Measurements from ENCODE around the gene UHRF1. TPM values are rescaled to one million over a fixed set of nuclear protein-coding genes. Genes with fewer than 3 reads are reported as not detected.

UHRF1 gene
- total RNA-seq, 1 donor from 2014 or later, result 10.4 TPM

DNA sequence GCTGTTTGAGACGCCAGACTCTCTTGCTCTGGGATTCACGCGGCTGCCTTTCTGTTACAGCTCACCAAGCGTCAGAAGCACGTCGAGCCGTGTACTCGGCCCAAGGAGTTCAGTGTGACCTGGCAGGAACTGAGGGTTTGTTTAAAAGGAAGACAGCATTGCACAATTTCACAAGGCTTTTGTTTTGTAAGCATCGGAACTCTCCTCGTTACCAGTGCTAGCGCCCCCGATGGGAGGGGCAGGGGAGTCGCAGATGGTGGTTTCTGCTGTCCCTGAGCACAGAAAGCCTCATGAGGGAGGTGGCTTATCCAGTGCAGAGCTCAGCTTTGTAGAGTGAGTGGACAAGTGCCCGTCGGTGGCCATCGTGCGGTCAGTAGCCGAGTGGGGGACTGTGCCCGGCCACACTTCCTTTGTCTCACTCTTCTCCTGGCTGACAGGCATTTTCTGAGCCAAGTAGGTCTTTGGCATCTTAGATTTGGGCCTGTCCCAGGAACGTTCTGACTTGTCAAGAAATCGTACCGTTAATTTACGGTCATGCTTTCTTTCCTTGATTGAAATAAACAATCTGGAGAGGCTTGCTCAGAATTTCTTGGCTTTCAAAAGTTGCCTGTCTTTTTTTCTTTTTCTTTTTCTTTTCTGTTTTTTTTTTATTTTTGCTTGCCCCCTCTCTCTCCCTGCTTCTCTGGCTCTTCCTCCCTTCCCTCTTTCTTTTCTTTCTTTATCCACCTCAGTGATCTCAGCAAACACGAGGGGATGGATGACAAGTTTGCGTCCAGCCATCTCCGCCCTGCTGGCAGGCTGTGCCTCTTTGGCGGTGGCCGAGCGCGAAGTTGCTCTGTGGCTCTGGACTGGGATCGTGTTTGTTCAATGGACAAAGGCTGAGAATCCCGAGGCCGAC is 67.3 kb downstream of the UHRF1 start:
- peaks cover 6% of the 10 kb centered on the region for H3K27me3 Mint-ChIP-seq (ENCODE audit: unreplicated experiment)
- DNase-seq, result peak; percentile 53
- no peaks in the 10 kb centered on the region for H3K36me3 Mint-ChIP-seq (ENCODE audit: unreplicated experiment)
- peaks cover 10% of the 10 kb centered on the region for H3K9me3 Mint-ChIP-seq (ENCODE audit: unreplicated experiment)
- TF ChIP-seq, protein P1, sequence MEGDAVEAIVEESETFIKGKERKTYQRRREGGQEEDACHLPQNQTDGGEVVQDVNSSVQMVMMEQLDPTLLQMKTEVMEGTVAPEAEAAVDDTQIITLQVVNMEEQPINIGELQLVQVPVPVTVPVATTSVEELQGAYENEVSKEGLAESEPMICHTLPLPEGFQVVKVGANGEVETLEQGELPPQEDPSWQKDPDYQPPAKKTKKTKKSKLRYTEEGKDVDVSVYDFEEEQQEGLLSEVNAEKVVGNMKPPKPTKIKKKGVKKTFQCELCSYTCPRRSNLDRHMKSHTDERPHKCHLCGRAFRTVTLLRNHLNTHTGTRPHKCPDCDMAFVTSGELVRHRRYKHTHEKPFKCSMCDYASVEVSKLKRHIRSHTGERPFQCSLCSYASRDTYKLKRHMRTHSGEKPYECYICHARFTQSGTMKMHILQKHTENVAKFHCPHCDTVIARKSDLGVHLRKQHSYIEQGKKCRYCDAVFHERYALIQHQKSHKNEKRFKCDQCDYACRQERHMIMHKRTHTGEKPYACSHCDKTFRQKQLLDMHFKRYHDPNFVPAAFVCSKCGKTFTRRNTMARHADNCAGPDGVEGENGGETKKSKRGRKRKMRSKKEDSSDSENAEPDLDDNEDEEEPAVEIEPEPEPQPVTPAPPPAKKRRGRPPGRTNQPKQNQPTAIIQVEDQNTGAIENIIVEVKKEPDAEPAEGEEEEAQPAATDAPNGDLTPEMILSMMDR (IDR thresholded peaks at IDR 0.05; ENCODE audit: partially characterized antibody, unreplicated experiment), result no peak
- H3K27ac Mint-ChIP-seq (ENCODE audit: unreplicated experiment), result peak overlapping the region; percentile 95
- peaks cover 40% of the 10 kb centered on the region for H3K4me1 Mint-ChIP-seq (ENCODE audit: low read depth, unreplicated experiment)
- peak overlapping the region; percentile 85 for H3K4me3 Mint-ChIP-seq (ENCODE audit: unreplicated experiment)

DNA sequence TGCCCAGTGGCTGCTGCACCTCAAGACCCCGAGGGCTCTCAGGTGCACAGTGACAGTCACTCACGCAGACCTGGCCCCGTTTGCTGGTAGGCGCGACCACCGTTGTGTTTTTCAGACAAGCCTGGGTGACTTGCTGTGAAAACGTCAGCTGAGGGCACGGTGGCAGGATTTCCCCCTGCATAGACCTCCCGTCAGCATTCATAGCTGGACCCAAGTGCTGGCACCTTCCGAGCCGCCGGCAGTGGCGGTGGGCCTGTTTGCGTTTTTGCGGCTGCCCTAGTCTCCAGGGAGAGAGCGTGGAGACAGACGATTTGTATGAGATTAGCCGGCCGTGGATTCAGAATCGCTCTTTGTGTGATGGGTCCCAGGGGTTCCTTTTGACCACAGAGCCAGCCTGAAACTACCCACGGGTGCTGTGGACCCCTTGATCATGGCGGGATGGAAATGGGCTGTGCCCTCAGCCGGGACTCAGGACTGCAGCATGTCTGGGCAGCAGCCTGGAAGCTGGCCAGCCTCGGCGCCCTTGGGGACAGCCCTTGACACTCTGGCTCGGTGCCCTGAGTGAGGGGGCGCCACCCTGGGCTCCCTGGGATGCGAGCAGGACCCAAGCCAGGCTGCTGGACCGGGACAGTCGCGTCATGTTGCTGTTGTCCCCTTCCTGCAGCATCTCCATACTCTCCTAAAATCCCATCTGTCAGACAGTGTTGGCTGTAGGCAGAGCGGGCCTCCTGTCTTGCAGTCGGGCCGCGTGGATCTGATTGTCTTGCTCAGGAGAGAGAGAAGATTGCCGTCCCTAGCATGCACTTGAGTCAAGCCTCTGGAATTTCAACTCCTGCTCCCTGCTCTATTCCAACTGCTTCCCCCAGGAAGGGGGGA is 68.2 kb downstream of the UHRF1 start:
- peaks cover 10% of the 10 kb centered on the region for H3K9me3 Mint-ChIP-seq (ENCODE audit: unreplicated experiment)
- no peak for DNase-seq
- peaks cover 36% of the 10 kb centered on the region for H3K4me1 Mint-ChIP-seq (ENCODE audit: low read depth, unreplicated experiment)
- H3K27ac Mint-ChIP-seq (ENCODE audit: unreplicated experiment), result peak overlapping the region; percentile 95
- H3K27me3 Mint-ChIP-seq (ENCODE audit: unreplicated experiment), result peaks cover 3% of the 10 kb centered on the region
- no peaks in the 10 kb centered on the region for H3K36me3 Mint-ChIP-seq (ENCODE audit: unreplicated experiment)
- TF ChIP-seq, protein P1 (IDR thresholded peaks at IDR 0.05; ENCODE audit: partially characterized antibody, unreplicated experiment), result no peak
- peak overlapping the region; percentile 85 for H3K4me3 Mint-ChIP-seq (ENCODE audit: unreplicated experiment)

DNA sequence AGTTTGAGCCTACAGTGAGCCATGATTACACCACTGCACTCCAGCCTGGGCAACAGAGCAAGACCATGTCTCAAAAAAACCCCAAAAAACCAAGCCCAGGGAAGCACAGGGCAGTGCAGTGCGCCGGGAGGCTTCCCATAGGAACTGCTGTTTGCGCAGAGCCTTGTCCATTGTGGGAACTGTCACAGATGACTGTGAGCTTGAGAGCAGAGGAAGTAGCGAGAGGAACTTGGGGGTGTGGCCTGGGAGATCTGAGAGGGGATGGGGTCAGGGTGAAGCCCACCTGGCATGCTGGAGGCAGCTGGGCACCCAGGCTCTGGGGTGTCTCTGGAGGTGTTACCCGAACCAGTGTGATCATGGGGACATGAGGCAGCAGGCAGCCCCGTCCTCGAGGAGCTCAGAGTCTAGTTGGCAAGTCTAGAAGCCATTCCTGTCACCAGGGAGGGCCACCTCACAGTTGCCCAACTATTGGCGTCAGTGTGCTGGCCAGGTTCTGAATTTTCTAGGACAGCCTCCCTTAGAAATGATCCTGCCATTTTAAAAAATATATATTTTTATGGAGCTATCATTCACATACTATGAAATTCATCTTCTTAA is 70.0 kb downstream of the UHRF1 start:
- peaks cover 3% of the 10 kb centered on the region for H3K27me3 Mint-ChIP-seq (ENCODE audit: unreplicated experiment)
- peak overlapping the region; percentile 75 for H3K27ac Mint-ChIP-seq (ENCODE audit: unreplicated experiment)
- H3K4me1 Mint-ChIP-seq (ENCODE audit: low read depth, unreplicated experiment), result peaks cover 41% of the 10 kb centered on the region
- TF ChIP-seq, protein P1 (IDR thresholded peaks at IDR 0.05; ENCODE audit: partially characterized antibody, unreplicated experiment), result no peak
- no peak for DNase-seq
- no peaks in the 10 kb centered on the region for H3K36me3 Mint-ChIP-seq (ENCODE audit: unreplicated experiment)
- no peak overlapping the region for H3K4me3 Mint-ChIP-seq (ENCODE audit: unreplicated experiment)
- peaks cover 11% of the 10 kb centered on the region for H3K9me3 Mint-ChIP-seq (ENCODE audit: unreplicated experiment)

DNA sequence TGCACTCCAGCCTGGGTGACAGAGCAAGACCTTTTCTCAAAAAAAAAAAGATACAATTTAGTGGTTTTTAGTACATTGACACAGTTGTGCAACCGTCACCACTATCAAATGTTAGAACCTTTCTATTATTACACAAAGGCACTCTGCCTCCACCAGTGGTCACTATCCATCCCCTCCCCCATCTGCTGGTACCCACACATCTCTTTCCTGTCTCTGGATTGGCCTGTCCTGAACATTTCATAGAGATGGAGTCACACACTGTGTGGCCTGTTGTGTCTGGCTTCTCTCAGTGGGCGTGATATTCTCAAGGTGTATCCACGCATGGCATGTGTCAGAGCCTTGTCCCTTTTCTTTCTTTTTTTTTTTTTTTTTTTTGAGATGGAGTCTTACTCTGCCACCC is 70.8 kb downstream of the UHRF1 start:
- no peak for DNase-seq
- H3K36me3 Mint-ChIP-seq (ENCODE audit: unreplicated experiment), result no peaks in the 10 kb centered on the region
- H3K9me3 Mint-ChIP-seq (ENCODE audit: unreplicated experiment), result peaks cover 11% of the 10 kb centered on the region
- peak overlapping the region; percentile 52 for H3K27ac Mint-ChIP-seq (ENCODE audit: unreplicated experiment)
- H3K27me3 Mint-ChIP-seq (ENCODE audit: unreplicated experiment), result peaks cover 5% of the 10 kb centered on the region
- TF ChIP-seq, protein P1 (IDR thresholded peaks at IDR 0.05; ENCODE audit: partially characterized antibody, unreplicated experiment), result no peak
- peaks cover 42% of the 10 kb centered on the region for H3K4me1 Mint-ChIP-seq (ENCODE audit: low read depth, unreplicated experiment)
- H3K4me3 Mint-ChIP-seq (ENCODE audit: unreplicated experiment), result no peak overlapping the region
